Esophagus muscularis mucosa (tissue), 4 donors: ENCODE results near the gene PACSIN2.

Experiments used
- EP300 ChIP-seq: sonication (generic); formaldehyde crosslinking; IDR thresholded peaks from one replicate; pipeline ENCODE4 v1.6.1; 2017; ENCODE audit warnings: antibody characterized with exemption
- POLR2A ChIP-seq: fragments of 450-650 bp; IDR thresholded peaks from one replicate; pipeline ENCODE4 v1.6.1; 2017; ENCODE audit warnings: antibody characterized with exemption, moderate library complexity, mild to moderate bottlenecking, low read depth
- POLR2AphosphoS5 ChIP-seq, 2 donors: sonication (generic); formaldehyde crosslinking; IDR thresholded peaks; one replicate each; pipeline ENCODE4 v1.6.1; 2017; ENCODE audit warnings: antibody characterized with exemption in 2 of 2
- TF ChIP-seq, protein P1 (sequence below), 3 experiments: fragments of 200-600 bp in 2 of 3; fragments of 450-650 bp in 1 of 3; sonication (generic) in 2 of 3; IDR thresholded peaks; one replicate each; pipeline ENCODE4 v1.5.1; 2017 to 2019; ENCODE audit warnings: antibody characterized with exemption in 3 of 3, mild to moderate bottlenecking in 2 of 3, moderate library complexity in 1 of 3

- TF ChIP-seq POLR2A (no peak), POLR2AphosphoS5 (IDR thresholded peaks at IDR 0.05) (no peak), EP300 (no peak)
- TF ChIP-seq, protein P1, sequence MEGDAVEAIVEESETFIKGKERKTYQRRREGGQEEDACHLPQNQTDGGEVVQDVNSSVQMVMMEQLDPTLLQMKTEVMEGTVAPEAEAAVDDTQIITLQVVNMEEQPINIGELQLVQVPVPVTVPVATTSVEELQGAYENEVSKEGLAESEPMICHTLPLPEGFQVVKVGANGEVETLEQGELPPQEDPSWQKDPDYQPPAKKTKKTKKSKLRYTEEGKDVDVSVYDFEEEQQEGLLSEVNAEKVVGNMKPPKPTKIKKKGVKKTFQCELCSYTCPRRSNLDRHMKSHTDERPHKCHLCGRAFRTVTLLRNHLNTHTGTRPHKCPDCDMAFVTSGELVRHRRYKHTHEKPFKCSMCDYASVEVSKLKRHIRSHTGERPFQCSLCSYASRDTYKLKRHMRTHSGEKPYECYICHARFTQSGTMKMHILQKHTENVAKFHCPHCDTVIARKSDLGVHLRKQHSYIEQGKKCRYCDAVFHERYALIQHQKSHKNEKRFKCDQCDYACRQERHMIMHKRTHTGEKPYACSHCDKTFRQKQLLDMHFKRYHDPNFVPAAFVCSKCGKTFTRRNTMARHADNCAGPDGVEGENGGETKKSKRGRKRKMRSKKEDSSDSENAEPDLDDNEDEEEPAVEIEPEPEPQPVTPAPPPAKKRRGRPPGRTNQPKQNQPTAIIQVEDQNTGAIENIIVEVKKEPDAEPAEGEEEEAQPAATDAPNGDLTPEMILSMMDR (IDR thresholded peaks at IDR 0.05), result no peak
These were observed 38.2 kb upstream of the PACSIN2 start for GRCh38 chr22:43053176-43053575.
